ENCODE measurements around the gene MRPL3.

The MRPL3 gene

GRCh38 chr3:131502530-131503319 lies at the start of gene MRPL3:
MRPL3 (minus strand) TSS chr3:131502971; CDS start chr3:131502821, 150 bp downstream.
- DNase-seq (ENCODE audit: low spot score) = peak; percentile 90

DNA sequence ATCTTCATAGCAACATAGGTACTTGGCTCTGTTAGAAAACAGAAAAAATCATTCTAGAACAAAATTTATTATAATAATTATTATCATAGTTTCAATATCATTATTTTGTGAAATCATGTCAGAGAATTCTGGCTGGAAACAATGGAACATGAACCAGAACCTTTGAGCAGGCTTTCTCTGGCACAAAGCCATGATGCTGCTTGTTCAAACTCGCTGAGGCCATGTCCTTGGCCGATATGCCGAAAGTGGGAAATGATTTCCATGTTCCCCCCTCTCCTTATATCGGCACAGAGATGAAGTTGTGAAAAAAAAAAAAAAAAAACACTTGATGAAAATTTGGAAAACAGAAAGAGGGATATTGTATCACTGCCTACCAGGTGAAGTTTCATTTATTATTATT lies 49.0 kb upstream of the MRPL3 start:
- no peak for DNase-seq (ENCODE audit: low spot score)

DNA sequence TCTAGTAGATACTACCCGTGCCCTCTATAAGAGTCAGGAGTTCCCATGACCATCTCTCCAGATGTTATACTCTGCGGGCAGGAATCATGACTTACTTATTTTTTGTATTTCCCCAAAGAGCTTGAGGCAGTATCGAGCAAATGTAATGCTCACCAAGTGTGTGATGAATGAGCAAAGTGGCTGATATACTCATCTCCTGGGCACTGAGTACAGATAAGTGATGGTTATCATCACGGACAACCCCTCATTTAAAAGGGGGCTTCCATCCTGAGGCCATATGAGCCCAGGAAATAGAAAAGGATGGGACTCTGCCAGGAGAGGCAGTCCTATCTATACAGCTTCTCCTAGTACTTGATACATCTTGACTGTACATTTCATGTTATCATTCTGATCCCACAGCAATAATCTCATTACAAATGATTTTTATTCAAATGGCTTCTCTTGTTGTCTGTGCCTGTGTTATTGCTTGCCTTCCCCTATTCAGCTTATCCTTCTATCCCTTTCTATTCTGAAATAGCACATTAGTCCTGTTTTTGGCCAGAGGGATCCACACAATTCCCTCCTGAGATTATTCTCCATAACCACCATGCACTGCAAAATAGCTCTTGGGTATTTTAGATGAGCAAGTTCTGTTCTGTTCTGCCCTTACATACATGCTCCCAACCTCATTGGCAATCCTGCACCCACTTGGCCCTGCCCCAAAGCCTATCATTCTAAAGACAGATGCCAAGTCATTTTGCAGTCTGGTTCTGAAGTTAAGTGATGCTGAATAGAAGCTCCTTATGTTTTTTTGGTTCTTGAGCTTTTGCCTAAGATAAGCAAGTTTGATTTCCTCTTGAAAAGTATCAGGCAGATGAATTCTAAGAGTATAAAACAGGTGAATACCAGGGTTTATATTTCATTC lies 48.0 kb upstream of the MRPL3 start:
- no peak for DNase-seq (ENCODE audit: low spot score)

- DNase-seq (ENCODE audit: low spot score) = no peak
Observed at GRCh38 chr3:131549340-131549739, 46.6 kb upstream of the MRPL3 start.

- DNase-seq (ENCODE audit: low spot score) = no peak
Observed at GRCh38 chr3:131547585-131547984, 44.8 kb upstream of the MRPL3 start.

DNA sequence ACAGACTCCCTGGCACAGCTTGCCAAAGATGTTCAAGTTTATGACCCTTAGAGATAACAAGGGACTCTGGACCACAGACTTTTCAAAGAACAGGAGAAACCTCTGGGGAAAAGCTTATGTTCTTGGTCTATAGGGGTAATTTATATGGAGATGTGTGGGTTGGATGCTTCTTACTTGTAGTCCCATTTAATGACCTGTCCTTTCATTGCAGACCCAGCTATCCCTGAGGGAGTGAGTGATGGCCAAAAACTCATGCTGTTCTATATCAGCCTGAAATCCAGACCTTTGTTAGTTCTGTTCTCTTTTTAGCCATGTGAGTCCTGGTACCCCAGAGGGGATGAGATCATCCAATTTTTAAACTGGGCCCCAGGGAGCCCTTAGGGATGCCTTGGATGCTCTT lies 43.7 kb upstream of the MRPL3 start:
- no peak for DNase-seq (ENCODE audit: low spot score)

- no peak for DNase-seq (ENCODE audit: low spot score)
Observed at GRCh38 chr3:131544557-131544956, 41.8 kb upstream of the MRPL3 start.

DNA sequence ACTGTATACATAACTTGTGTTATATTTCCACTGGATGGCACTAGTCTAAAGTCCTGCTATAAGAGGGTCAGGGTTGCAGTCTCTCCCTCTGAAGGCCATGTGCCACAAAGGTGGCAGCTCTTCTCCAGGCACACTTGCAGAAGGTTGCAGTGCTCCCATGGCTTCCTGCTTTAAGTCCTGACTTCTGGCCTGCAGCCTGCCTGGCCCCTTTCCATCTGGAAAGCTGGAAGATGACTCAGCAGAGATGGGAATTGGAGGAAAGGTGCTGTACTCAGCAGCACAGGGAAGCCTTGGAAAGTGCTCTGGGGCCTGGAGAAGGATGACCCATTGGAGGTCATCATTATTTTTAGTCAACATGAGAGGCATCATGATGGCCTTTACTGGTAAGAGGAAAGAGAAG lies 40.9 kb upstream of the MRPL3 start:
- DNase-seq (ENCODE audit: low spot score) = no peak

GRCh38 chr3:131541288-131541687 lies 38.5 kb upstream of the MRPL3 start:
- DNase-seq (ENCODE audit: low spot score) = no peak

- no peak for DNase-seq (ENCODE audit: low spot score)
Observed at GRCh38 chr3:131540821-131541220, 38.0 kb upstream of the MRPL3 start.

DNA sequence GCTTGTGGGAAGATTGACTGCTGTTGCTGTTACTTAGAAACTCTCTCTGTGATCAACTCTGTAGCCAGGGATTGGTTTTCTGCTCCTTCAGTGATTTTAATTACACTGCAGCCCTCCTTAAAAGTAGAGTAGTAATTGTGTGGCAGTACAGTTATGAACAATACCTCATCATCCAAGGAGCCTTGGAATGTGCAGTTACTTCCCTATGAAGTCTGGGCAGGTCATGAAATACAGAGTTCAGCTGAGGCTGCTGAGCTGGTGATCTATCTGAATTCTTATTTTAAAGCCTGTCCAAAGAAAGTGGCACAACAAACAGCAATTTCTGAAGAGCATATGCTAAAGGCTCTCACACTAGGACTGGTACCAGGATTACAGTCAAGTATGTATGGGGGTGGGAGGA lies 37.4 kb upstream of the MRPL3 start:
- no peak for DNase-seq (ENCODE audit: low spot score)

DNA sequence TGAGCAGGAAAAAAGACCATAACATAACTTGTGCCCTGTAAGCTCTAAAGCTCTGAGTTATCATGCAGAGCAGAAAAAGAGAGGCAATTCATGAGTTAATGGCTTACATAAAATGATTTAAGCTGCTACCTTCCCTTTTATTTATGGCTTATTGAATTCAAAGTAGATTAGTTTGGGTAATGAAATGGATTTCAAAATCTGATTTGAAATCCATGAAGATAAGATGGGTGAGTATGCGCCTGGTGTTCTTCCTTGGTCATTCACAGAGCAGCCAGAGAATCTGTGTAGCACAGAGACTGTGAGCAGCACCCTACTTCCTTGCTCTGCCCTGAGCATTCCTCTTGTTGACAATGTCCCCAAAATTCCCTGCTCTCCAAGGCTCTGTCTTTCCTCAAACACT lies 36.2 kb upstream of the MRPL3 start:
- DNase-seq (ENCODE audit: low spot score) = no peak

DNA sequence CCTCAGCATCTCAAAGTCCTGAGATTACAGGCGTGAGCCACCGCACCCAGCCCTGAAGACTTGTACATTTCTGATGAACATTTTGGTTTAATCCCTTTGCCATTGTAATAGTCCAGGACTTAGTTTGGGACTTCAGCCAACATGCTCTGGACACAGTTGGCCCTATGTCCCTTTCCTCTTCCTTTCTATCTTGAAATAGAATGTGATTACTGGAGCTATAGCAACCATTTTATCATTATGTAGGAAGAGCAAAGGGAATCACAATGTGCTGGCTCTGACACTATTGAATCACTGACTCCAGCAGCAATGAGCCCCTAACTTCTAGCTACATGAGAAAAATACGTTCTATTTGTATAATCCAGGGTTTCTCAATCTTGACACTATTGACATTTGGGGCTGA lies 34.8 kb upstream of the MRPL3 start:
- no peak for DNase-seq (ENCODE audit: low spot score)

GRCh38 chr3:131535596-131535995 lies 32.8 kb upstream of the MRPL3 start:
- no peak for DNase-seq (ENCODE audit: low spot score)

DNA sequence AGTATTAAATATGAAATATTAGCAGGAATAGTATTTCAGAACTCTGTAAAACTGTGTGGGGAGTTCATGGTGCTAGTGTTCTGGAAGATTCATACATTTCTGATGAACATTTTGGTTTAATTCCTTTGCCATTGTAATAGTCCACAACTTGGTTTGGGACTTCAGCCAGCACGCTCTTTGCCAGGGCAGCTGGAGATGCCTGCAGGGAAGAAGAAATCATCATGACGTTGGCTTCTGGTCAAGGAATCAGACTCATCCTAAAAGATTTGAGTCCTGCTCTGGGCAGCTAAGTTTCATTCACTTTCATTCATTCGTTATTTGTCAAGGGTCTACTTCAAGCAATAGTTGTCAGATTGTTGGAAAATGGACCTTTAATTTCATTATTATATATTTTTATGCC lies 32.4 kb upstream of the MRPL3 start:
- no peak for DNase-seq (ENCODE audit: low spot score)

GRCh38 chr3:131532645-131533044 lies 29.9 kb upstream of the MRPL3 start:
- no peak for DNase-seq (ENCODE audit: low spot score)

DNA sequence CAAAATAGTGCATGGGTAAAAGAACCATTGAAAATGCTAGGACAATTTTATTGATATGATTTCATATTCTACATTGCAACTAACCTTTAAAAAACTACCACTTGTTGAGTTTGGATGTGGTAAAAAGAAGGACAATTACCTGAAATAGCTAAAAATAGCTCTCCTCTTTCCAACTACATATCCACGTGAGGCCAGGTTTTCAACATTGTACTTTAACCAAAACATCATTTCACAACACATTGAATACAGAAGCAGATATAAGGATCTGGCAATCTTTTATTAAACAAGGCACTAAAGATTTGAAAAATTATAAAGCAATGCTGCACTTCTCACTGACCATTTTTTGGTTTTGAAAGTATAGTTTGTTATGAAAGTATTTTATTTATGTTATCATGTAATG lies 28.1 kb upstream of the MRPL3 start:
- no peak for DNase-seq (ENCODE audit: low spot score)

- DNase-seq (ENCODE audit: low spot score) = no peak
Observed at GRCh38 chr3:131530388-131530787, 27.6 kb upstream of the MRPL3 start.

GRCh38 chr3:131526801-131527347 lies 24.1 kb upstream of the MRPL3 start:
- DNase-seq (ENCODE audit: low spot score) = peak; percentile 77

DNA sequence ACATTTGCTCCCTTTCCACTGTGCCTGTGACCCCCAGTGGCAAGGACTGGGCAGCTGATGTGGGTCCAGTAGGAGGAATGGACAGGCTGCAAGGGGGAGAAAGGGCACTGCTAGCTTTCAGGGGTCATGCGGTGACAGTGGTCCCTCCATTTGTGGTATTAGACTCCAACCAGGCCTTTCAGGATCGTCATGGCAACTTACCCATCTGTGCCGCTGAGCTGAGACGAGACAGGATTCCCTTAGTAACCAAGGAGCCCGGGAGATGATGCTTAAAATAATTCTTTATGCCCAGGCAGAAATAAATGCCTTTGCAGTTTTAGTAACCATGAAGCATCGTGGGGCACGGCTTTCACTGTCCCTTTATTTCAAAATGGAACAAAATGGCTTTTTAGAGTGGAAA lies 15.9 kb upstream of the MRPL3 start:
- no peak for DNase-seq (ENCODE audit: low spot score)

DNA sequence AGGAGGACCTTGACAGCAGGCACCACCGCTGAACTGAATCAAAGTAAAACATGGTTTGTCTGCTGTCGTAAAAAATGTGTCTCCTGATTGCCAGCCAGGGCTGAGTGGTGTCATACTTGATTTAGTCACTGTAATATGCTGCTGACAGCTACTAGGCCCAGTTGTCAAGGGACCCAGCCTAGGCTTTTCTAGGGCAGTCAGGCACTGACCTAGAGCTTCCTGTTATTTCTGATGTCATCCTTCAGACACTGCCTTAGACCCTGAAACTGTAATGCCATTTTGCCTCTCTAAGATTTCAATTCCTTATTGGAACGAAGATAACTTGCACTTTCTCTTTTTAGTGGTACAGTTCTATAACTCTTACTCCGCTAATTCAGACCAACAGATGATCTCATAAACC lies 2.6 kb upstream of the MRPL3 start:
- DNase-seq (ENCODE audit: low spot score) = no peak

DNA sequence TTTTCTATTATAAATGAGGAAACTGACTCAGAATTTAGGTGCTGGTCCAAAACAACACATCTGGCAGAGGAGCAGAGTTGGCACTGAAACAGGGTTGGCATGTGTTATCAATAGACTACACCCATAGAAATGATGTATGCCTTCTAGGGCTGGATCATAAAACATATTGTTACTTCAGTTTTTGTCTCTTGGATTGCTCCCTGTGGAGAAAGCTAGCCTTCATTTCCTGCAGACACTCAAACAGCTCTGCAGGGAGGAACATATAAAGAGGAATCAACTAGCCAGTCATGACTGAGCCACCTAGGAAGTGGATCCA lies 507 bp upstream of the MRPL3 start:
- no peak for DNase-seq (ENCODE audit: low spot score)

DNA sequence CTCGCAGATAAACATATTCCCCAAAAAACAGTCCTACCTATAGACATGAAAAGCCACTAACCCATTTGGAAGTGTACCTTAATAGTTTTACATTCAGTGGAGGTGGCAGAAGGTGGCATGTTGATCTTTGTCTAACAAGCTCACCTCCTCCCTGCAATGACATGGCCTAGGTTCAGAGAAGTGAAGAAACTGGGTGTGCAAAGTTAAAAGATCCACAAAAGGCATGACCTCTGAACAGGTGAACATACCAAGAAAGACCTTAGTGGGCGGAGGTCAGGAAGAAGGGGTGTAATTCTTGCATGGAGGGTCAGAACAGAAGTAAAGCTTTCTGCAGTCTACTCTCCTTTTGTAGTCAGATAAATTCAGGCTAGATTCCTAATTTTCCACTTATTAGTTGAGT lies 822 bp downstream of the MRPL3 start:
- DNase-seq (ENCODE audit: low spot score) = no peak
